Ovary (tissue), 3 donors: ENCODE results near the gene PAK5.

Experiments
- CTCF ChIP-seq, 3 donors: fragments of 450-650 bp in 2 of 3; fragments of 200-600 bp in 1 of 3; IDR thresholded peaks; one replicate each; pipeline versions ENCODE4 v1.5.1 to v1.8.0; 2016 to 2022; ENCODE audit warnings: antibody characterized with exemption in 3 of 3, mild to moderate bottlenecking in 1 of 3
- POLR2A ChIP-seq: fragments of 450-650 bp; IDR thresholded peaks from one replicate; pipeline ENCODE4 v1.6.1; 2017; ENCODE audit warnings: antibody characterized with exemption, mild to moderate bottlenecking, moderate library complexity
- donor health status: DM: no; HTN: no; CAD: no.

GRCh38 chr20:9886227-9886626 is 47.4 kb upstream of the PAK5 start:
- TF ChIP-seq CTCF (IDR thresholded peaks at IDR 0.05) (no peak), POLR2A (no peak)
